Mucosa of gallbladder (tissue), 1 donor: Measurements from ENCODE around the gene RNU5D-1. TPM values are rescaled to one million over a fixed set of nuclear protein-coding genes. Genes with fewer than 3 reads are reported as not detected.

ENCODE experiments used
- DNase-seq: peaks from one replicate; pipeline ENCODE4 v3.0.0-alpha.2; 2020; ENCODE audit warnings: low spot score
- total RNA-seq: library from RNA; stranded (reverse); gene quantifications from one replicate; pipeline ENCODE4 v1.2.1, GENCODE V29; 2021
- donor health status: DM: no; HTN: no; CAD: no.

Gene RNU5D-1
- total RNA-seq, 1 donor from 2014 or later = not detected

GRCh38 chr1:44733365-44733764, 2.4 kb upstream of the RNU5D-1 start:
- no peak for DNase-seq

DNA sequence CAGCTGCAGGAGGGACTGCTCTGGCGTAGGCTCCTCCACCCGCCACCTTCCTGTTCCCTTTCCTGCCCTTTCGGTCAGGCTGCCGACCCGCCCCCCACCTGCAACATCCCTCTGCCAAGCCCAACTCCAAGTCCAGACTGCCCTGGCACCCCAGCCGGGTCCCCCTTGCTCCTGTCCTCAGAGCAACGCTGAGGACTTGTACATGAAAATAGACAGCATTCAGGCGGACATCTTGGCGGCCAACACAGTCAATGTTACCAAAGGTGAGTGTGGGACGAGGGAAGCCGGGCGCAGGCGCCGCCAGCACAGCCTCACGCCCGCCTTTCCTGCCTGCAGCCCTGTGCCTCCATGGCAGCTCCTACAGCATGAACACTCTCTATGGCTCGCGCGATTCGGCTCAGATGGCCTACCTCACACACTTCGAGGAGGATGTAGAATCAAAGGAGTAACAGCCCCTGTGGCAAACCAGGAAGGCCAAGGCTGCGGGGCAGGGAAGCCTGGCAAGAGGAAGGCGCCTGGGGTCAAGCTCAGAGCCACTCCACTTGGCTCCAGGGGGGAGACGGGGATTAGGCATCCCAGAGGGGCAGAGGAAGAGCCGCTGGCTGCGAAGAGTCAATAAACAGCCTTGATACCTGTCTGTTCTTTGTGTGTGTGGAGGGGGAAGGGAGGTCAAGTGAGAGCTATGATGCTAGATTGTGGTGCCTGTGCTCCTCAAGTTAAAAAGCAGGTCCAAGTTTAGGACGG, 5.8 kb downstream of the RNU5D-1 start:
- no peak for DNase-seq

- DNase-seq = no peak
Measured at GRCh38 chr1:44724296-44724954, 6.5 kb downstream of the RNU5D-1 start.

DNA sequence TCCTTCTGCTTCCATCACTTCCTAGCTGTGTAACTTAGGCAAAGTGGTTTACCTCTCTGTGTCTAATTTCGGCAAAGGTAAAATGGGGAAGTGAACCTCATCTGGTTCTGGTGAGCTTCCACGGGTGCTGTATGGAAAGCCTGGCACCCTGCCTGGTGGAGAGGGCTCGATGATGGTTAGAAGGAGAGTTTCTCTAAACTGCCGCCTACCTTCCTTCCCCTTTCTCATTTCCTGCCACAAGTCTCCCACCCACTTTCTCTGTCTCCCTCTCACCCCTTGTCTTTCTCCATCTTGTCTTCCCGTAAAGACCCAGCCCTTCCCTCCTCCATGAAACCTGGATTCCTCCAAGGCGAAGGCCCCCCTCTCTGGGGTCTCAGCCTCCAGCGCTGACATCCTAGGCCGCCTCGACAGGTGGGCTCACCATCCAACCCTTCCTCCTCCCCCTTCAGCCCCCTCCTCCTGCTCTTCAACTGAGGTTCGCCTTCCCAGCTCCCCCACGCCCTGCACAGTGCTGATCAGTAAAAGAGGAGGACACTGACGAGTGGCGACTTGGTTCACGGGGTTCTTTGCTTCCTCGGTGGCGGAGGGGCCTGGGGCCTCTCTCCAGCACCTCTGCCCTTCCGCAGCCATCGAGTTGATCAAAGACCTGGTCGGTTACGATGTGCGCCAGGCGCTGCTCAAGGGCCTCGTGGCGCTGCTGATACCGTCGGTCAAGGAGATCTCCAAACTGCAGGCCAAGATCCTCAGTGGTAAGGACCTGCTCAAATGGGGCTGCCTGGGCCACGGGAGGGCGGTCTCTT, 7.3 kb downstream of the RNU5D-1 start:
- DNase-seq = no peak

DNA sequence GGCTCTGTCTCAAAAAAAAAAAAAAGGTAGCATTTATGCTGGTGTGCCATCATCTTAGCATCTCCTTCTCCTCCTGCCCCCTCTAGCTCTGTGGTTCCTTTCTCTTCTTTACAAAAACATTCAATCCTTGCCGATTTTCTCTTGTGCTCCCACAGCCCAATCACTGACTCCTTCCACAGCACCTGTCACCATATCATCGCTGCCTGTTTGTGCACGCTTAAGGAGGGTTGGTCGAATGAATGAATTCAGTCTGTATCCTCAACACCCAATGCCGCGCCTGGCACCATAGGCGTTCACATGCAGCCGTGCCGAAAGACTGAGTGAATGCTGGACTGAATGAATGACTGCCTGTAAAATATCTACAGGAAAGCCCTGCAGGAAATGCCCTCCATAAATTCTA, 7.9 kb downstream of the RNU5D-1 start:
- DNase-seq = no peak

DNA sequence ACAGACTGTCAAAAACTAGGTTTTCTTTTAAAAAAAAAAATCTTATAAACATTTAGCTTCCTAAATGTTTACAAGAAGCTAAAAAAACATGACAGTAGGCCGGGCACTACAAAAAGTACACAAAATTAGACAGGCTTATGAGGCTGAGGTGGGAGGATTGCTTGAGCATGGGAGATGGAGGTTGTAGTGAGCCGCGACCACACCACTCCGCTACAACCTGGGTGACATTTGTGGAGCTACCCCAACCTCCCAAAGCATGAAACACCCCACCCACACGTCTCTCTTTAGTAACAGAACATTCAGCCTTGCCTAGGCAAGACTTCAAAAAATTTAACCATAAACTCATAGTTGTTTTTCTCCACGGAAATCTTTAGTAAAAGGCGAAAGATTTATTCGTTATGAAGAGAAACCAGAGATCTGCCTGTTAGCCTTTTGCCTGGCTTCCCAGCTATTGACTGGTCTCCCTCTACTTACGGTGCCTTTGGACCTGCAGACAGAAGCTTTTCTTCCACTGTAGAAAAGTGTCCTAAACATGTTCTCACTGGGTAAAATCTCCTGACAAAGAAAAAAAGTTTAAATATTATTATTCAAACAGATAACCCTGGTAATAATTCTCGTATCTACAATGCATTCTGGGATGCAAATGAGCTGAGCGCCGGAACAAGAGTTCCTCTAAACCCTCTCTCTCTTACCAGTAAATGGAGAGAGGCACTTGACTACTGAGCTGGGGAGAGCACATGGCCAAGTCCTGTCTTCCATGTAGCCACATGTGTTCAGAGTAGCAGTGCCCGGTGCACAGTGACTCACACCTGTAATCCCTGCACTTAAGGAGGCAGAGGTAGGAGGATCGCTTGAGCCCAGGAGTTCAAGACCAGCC, 9.2 kb downstream of the RNU5D-1 start:
- DNase-seq = peak; percentile 21

GRCh38 chr1:44720281-44720680, 10.7 kb downstream of the RNU5D-1 start:
- DNase-seq = no peak

DNA sequence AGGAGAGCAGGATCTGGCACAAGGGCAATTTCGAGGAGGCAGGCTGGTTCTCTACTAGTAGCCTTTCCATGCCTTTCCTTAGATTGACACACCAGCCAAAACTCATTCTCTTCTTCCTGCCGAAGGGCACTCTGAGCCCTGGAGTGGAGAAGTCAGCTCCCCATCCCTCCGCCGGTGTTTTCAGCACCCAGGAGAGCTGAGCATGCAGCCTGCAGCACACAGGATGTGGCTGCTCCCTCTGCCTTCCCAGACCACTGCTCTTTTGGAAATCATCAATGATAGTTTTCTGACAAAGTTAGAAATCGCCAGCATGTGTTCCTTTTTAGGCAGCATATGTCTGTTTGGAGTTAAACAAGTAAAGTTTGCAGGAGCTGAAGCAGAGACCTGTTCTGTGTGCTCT, 11.7 kb downstream of the RNU5D-1 start:
- DNase-seq = no peak

DNA sequence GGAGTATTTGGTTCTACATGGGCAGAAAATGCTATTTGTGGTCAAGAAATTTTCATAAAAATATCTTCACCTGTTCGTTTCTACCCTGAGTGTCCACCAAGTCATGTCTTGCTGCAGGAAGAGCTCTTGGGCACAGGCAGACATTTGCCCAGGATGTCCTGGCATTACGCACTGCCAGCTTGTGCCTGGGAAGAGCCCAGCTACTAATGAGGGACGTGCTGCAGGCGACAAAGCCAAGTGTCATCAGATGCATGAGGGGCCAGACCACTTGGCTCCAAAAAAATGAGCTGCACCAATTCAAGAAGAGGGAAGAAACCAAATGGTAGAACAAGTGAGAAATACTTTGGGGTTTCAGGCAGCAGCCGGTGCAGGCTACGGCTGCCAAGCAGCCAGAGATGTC, 12.9 kb downstream of the RNU5D-1 start:
- no peak for DNase-seq

DNA sequence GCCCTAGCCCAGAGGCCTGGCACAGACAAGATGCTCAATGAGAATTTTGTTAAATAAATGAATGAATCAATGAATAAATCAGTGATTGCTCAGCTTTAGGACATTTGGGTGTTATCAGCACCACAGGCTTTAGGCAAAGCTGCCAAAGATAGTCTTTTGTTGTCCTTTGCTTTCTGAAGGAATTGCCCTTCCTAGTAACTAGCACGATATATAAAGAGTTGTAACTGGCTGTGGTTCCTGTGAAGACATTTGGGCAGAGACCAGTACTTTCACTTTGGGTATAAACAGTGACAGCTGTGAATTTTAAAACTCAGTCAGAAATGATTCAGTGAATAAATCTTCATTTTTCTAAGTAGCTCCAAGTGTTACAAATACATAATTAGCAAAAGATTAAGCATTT, 13.3 kb downstream of the RNU5D-1 start:
- DNase-seq = no peak

- DNase-seq = no peak
Measured at GRCh38 chr1:44717156-44717555, 13.8 kb downstream of the RNU5D-1 start.

- peak; percentile 78 for DNase-seq
Measured at GRCh38 chr1:44714944-44715571, 15.9 kb downstream of the RNU5D-1 start.

DNA sequence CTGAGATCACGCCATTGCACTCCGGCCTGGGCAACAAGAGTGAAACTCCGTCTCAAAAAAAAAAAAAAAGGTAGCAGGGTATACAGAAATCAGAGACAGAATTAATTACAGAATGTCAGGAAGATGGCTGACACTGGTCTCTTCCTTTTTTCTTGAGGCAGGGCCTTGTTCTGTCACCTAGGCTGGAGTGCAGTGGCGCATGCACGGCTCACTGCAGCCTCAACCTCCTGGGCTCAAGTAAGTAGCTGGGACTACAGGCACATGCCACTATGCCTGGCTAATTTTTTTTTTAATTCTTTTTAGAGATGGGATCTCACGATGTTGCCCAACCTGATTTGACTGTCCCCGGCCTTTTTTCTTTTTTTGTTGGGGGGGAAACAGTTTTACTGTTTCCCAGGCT, 16.4 kb downstream of the RNU5D-1 start:
- no peak for DNase-seq

DNA sequence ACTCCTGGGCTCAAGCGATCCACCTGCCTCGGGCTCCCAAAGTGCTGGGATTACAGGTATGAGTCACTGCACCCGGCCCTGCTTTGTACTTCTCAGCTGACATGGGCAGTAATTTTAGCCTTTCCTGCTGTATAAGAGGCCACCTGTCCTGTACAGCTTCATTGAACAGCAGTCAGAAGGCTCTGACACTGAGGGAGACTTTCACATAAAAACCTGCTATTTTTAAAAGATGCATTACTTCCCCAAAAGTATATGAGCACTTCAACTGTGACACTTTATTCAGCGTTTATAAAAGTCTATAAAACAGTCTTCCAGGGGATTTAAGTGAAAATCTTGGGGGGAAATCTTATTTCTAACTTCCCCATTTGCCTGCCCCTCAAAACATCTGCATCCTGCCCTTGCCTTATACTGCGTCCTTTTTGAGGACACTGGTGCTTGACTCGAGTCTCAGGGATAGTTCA, 17.6 kb downstream of the RNU5D-1 start:
- no peak for DNase-seq

- peak; percentile 39 for DNase-seq
Measured at GRCh38 chr1:44707959-44708831, 22.8 kb downstream of the RNU5D-1 start.

DNA sequence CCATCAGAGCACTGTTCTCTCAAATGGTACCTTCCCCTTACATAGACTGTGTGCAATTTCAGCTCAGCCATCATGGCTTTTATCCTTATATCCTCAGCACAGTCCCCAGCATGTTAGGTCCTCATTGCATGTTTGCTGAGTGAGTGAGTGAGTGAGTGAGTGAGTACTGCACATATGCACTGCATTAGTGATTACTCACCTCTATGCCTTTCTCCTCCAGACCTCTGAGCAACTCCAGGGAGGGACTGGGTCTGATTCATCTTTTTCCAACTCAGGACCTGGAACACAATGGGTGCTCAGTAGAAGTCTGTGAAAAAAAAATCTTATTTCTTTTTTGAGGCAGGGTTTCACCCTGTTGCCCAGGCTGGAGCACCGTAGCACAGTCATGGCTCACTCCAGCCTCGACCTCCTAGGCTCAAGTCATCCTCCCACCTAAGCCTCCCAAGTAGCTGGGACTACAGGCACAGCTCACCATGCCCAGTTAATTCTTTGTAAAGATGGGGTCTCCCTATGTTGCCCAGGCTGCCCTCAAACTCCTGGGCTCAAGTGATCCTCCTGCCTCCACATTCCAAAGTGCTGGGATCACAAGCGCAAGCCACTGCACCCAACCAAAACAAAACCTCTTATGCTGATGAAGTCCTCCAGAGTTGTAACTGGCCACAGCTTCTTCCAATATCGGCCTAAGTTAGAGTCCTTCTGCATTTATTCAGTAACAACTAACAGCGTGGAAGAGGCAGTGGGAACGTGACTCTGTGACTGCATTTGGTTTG, 23.7 kb downstream of the RNU5D-1 start:
- DNase-seq = no peak

DNA sequence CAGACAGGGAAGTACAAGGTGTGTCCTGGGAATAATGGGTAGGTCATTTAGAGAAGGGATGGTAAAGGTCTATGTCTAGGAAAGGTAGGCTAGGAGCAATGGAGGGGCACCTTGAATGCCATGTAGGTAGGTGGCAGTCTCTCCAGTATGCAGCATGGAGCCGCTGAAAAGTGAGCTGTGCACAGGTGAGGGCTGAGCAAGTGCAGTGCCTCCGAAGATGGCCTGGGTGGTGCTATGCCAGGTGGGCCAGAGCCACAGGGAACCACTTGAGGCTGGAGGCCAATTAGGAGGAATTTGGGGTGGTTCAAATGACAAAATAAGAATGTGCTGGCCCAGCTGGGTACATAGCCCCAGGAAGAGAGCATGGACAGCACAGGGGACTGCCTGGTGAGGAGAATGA, 25.0 kb downstream of the RNU5D-1 start:
- DNase-seq = no peak

- no peak for DNase-seq
Measured at GRCh38 chr1:44705470-44705869, 25.5 kb downstream of the RNU5D-1 start.

- DNase-seq = no peak
Measured at GRCh38 chr1:44701141-44701573, 29.8 kb downstream of the RNU5D-1 start.
